HEK293T (cell line): ENCODE data around the gene CCDC92.

ENCODE experiments used
- ARNT ChIP-seq: fragments of 450-650 bp; IDR thresholded peaks from 2 replicates; pipeline ENCODE4 v1.6.1; 2017; ENCODE audit warnings: mild to moderate bottlenecking
- ELF4 ChIP-seq: fragments of 450-650 bp; IDR thresholded peaks from 2 replicates; pipeline ENCODE4 v1.6.1; 2017; ENCODE audit warnings: antibody characterized with exemption
- FOXM1 ChIP-seq: fragments of 450-650 bp; IDR thresholded peaks from 2 replicates; pipeline ENCODE4 v1.6.1; 2017; ENCODE audit warnings: mild to moderate bottlenecking, borderline replicate concordance
- L3MBTL2 ChIP-seq: fragments of 450-650 bp; conservative IDR thresholded peaks from 2 replicates; pipeline ENCODE4 v1.6.1; 2016; ENCODE audit warnings: mild to moderate bottlenecking
- LEF1 ChIP-seq: fragments of 450-650 bp; IDR thresholded peaks from 2 replicates; pipeline ENCODE4 v1.6.1; 2017; ENCODE audit warnings: mild to moderate bottlenecking, borderline replicate concordance
- NFRKB ChIP-seq: fragments of 450-650 bp; IDR thresholded peaks from 2 replicates; pipeline ENCODE4 v1.6.1; 2016; ENCODE audit warnings: mild to moderate bottlenecking, moderate library complexity
- PKNOX1 ChIP-seq: fragments of 450-650 bp; IDR thresholded peaks from 2 replicates; pipeline ENCODE4 v1.6.1; 2016
- SP1 ChIP-seq: fragments of 450-650 bp; IDR thresholded peaks from 2 replicates; pipeline ENCODE4 v1.6.1; 2017

GRCh38 chr12:123897221-123897620 is 75.4 kb downstream of the CCDC92 start:
- TF ChIP-seq SP1 (no peak), L3MBTL2 (no peak), FOXM1 (no peak), ELF4 (no peak), NFRKB (no peak), ARNT (no peak), LEF1 (no peak), PKNOX1 (no peak)
